GM19238 (cell line): Measurements from ENCODE around the gene OR7C2.
"Not testable (repeated sequence)": the region's sequence is repeated elsewhere in the genome, so short reads cannot be mapped to it uniquely, and the experiment has no call there.

ENCODE experiments used
- DNase-seq: peaks from one replicate; pipeline ENCODE4 v3.0.0; 2011; ENCODE audit warnings: low spot score; ENCODE audit not compliant: insufficient read length

OR7C2 gene

DNA sequence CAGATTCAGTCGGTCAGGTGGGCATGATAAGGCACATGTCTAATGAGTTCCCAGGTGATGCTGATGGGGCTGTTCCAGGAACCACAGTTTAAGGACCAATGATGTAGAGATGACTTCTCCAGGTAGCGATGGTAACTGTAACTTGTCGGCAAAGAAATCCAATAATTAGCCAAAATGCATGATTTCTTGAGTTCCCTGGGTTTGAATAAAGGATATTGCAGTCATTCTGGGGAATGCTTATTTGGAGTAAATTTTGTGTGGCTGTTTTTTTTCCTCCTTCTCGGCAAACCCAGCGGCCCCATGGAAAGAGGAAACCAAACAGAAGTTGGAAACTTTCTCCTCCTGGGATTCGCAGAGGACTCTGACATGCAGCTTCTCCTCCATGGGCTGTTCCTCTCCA is at the start of gene OR7C2:
TSS of gene OR7C2 (plus strand) at position 301 of the 400 bp plus-strand sequence. CDS start at position 301, 0 bp downstream.
- DNase-seq, result no peak

GRCh38 chr19:14901675-14902260 is 39.5 kb upstream of the OR7C2 start:
- no peak for DNase-seq

- DNase-seq, result no peak
Observed at GRCh38 chr19:14906711-14907110, 34.6 kb upstream of the OR7C2 start.

DNA sequence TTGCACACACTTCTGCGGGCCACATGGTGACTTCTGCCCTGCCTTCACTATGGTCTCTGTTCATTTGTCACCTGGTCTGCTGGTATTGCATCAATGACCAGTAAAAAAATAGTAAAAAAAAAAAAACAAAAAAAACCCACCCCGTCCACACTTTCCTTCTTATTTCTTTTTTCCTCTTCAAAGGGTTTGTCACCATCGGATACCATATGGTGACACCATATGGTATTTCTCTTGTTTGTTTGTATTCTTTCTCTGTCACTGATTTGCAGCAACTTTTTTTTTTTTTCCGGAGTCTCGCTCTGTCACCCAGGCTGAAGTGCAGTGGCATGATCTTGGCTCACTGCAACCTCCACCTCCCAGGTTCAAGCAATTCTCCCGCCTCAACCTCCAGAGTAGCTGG is 26.2 kb upstream of the OR7C2 start:
- DNase-seq, result no peak

- DNase-seq, result no peak
Observed at GRCh38 chr19:14916848-14917247, 24.4 kb upstream of the OR7C2 start.

DNA sequence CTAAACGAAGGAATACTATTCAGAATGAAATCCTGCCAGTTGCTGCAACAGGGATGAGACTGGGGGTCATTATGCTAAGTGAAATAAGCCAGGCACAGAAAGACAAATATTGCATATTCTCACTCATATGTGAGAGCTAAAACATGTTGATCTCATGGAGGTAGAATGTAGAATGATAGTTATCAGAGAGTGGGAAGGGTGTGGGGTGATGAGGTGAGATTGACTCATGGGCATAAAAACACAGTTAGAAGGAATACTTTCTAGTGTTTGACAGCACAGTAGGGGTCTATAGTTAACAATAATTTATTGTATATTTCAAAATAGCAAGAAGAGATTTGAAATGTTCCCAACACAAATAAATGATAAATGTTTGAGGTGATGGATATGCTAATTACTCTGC is 7.8 kb upstream of the OR7C2 start:
- no peak for DNase-seq

GRCh38 chr19:14940266-14940665 is 1.0 kb upstream of the OR7C2 start:
- DNase-seq, result no peak

DNA sequence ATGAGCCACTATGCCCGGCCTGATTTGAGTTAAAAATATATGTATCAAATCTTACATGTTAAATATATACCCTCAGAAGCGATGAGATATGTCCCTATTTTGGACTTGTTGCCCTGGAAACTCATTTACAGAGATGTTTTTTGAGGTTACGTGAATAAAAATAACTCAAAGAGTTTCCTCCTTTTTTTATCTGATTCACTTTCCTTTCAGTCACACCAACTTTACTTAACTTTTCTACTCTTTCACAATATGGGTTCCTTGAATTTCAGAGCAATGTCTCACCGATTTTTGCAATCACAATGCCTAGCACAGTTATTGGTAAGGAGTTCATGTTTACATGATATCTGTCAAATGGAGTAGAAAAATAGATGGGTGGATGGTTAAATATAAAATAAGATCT is 2.3 kb downstream of the OR7C2 start:
- no peak for DNase-seq

DNA sequence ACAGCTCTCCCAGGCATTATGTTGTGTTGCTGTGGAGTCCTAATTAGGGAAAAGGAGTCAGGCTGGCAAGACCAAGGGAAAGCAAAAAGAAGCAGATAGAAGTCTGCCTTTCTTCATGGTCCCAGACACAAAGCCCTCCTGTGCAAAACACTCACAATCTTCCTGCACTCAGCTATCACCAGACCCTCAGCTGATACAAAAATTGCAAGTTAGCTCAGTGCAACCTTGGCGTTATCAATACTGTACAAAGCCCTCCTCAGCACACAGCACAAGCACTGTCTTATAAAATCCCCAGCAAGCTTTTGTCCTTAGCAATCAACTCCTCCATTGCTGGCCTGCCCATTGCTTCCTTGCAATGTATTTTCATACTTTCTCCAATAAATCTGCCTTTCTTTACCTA is 3.2 kb downstream of the OR7C2 start:
- DNase-seq, result no peak

DNA sequence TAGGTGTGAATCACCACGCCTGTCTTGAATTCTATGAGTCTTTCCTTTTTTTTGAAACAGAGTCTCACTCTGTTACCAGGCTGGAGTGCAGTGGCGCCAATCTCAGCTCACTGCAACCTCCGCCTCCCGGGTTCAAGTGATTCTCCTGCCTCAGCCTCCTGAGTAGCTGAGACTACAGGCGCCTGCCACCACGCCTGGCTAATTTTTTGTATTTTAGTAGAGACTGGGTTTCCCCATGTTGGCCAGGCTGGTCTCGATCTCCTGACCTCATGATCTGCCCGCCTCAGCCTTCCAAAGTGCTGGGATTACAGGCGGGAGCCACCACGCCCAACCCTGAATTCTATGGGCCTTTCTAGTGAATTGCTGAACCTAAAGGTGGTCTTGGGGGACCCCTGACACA is 8.1 kb downstream of the OR7C2 start:
- DNase-seq, result not testable (repeated sequence)

GRCh38 chr19:14949876-14950275 is 8.6 kb downstream of the OR7C2 start:
- no peak for DNase-seq

DNA sequence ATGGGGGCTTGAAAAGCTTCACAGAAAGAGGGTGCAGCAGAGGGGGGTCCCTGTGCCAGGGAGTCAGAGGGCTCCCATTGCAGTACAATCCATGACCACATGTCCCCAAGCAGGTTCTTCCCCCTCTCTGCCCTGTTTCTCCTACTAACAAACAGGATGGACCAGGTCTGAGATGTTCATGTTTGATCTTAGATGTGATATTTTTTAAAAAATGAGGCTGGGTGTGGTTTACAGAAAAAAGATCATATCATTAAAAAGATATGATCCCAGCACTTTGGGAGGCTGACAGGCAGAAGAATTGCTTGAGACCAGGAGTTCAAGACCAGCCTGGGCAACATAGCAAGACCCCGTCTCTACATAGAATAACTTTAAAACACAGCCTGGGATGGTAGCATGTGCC is 9.1 kb downstream of the OR7C2 start:
- DNase-seq, result no peak

DNA sequence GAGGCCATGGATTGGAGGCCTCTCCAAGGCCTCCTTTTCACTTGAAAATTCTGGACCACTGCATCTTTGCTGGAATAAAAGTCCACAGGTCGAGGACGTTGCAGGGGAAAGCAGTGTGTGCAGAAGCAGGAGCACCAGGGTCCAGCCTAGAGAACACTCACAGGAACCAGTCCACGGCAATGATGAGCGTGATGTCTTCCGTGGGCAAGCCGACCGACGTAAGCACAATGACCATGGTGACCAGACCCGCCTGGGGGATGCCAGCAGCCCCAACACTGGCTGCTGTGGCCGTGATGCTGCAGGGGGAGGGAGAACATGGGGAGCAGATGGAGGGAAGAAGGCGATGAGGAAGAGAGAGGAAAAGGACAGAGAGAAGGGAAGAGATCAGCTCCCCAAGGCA is 11.5 kb downstream of the OR7C2 start:
- DNase-seq, result no peak

DNA sequence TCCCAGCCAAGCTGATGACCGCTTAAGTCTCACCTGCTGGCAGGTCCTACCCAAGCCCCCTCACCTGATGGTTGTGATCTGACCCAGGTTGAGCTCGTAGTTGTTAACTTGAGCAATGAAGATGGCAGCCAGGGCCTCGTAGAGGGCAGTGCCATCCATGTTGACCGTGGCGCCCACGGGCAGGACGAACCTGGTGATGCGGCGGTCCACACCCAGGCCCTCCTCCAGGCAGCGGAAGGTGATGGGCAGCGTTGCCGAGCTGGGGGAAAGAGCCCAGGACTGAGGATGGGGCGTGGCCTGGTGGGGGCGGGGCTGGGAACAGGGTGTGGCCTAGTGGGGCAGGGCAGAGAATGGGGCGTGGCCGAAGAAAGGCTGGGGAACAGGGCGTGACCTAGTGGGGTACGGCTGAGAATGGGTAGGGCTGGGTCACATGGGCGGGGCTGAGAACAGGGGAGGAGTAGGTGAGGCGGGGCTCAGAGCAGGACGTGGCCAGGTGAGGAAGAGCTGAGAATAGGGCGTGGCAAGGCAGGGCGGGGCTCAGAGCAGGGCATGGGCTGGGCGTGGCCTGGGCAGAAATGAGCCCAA is 12.9 kb downstream of the OR7C2 start:
- DNase-seq, result no peak

DNA sequence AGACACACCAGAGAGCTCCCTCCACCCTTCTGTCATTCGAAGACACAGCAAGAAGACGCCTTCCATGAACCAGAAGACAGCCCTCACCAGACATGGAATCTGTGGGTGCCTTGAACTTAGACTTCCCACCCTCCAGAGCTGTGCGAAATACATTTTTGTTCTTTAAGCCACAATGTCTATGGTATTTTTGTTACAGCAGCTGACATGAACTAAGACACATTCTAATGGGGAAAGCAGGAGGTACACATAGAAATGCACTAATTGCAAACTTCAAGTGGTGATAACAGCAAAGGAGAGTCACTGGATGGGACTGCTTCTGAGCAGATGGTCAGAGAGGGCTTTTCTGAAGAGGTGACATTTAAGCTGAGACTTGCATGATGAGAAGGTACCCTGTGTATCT is 16.2 kb downstream of the OR7C2 start:
- DNase-seq, result no peak

DNA sequence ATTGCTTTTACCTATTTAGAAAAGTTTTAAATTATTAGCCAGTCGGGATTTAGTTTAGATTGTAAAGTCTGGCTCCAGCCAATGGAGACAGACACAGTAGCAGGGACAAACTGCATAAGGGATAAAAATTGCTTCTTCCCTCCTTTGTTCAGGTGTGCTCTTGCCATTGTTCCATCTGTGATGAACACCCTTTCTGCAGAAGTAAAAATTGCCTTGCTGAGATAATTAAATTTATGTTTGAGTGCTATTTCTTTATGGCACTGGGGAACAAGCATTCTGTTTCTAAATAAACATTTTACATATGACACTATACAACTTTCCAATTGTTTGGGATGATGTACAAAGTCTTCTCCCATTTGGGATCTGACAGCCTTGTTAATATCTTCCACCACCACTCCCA is 18.0 kb downstream of the OR7C2 start:
- DNase-seq, result no peak

- DNase-seq, result no peak
Observed at GRCh38 chr19:14961956-14962685, 20.8 kb downstream of the OR7C2 start.

DNA sequence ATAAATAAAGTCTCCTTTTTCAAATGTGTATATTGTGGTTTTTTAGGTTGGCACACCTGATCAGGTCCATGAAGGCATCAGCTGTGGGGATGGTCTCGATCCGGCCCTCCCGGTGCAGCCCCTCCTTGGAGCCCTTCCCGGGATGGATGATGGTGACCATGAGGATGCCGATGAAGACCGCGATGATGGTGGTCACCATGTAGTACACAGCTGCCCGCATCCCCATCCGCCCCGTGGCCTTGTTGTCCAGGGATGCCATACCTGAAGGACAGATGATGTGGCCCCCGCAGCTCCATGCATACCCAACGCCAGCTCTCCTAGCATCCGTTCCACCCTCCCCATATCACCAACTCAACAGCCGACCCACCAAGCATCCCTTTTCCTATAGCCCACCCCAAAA is 27.0 kb downstream of the OR7C2 start:
- no peak for DNase-seq

DNA sequence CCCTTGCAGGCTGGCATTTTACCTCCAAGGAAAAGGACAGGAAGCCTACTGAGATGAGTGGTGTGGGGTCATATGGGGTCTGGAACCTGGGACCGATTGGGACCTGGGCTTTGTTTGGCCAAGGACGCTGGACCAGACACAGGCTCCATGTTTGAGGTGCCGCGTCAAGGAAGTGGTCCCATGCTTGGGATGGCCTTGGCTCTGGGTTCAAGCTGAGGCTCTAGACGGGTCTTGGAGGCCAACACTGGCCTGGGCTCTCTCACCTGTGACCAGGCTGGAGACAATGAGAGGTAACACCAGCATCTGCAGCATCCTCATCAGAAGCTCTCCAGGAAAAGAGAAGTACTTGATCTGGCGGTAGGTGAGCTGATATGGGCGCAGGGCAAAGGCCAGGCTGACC is 30.2 kb downstream of the OR7C2 start:
- DNase-seq, result no peak

DNA sequence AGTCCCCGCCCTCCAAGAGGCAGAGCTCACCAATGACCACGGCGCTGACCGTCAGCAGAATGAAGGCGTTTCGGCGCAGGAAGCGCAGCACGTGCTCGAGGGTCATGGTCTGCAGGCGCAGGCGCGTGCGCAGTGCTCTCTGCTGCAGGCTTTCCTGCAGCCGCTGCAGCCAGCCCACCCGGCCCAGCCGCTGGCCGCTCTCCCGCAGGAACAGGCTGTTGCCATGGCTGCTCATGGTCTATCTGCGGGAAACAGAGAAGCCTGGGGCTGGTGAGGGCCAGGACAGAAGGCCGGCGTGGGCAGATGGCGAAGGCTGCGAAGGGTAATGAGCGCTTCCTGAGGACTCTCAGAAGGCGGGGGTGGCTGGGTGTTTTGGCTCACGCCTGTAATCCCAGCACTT is 31.4 kb downstream of the OR7C2 start:
- DNase-seq, result no peak

GRCh38 chr19:14974488-14974887 is 33.2 kb downstream of the OR7C2 start:
- DNase-seq, result no peak

DNA sequence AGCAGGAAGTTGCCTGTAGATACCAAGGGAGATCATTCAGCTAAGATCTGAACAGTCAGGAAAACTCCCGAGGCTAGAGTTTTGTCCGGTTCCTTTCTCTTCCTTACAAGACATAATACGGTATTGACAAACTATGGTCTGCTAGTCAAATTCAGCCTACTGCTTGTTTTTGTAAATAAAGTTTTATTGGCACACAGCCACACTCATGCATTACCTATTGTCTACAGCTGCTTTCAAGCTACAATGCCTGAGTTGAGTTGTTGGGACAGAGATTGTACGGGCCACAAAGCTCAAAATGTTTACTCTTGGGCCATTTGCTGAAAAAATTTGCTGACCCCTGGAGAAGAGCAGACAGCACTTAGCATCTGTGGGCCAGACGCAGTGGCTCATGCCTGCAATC is 35.8 kb downstream of the OR7C2 start:
- no peak for DNase-seq

DNA sequence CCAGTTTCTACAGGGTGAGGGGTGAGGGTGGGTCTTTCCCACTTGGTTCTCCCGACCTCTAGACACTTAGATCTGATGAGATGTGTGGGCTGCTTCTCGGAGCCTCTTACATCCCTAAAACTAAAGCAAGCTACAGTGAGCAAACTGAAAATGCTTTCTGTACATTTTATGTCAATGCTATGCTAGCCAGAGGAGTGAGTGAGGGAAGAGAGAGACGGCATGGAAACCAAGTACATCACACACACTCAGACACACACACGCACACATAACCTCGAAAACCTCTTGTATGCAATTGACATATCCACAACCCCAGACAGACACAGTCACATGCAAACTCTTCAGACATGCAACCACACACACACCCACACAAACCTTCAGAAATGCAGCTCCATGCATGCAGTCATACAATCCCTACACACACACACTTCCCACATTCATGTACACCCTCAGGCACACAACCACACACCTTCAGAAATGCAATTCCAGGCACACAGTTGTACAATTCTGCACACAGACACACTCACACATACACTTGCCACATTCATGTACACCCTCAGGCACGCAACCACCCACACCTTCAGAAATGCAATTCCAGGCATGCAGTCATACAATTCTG is 37.0 kb downstream of the OR7C2 start:
- DNase-seq, result no peak
